Activated T-cell treated with anti-CD3 and anti-CD28 coated beads, Interleukin-2, amount 50 U/mL, for 24 hours (primary cell): ENCODE results near the gene APOBEC4.
"Not testable (repeated sequence)": the region's sequence is repeated elsewhere in the genome, so short reads cannot be mapped to it uniquely, and the experiment has no call there.

ENCODE experiments used
- DNase-seq: peaks from one replicate; pipeline ENCODE4 v3.0.0-alpha.2; 2020
- H3K27ac Mint-ChIP-seq: 2 replicates; pipeline ENCODE4 v1.8.0; 2020; ENCODE audit warnings: mild to moderate bottlenecking, mixed read lengths
- H3K27me3 Mint-ChIP-seq: 2 replicates; pipeline ENCODE4 v1.8.0; 2020; ENCODE audit warnings: mixed read lengths
- H3K36me3 Mint-ChIP-seq: 2 replicates; pipeline ENCODE4 v1.8.0; 2020; ENCODE audit warnings: low read depth, mixed read lengths
- H3K4me1 Mint-ChIP-seq: 2 replicates; pipeline ENCODE4 v1.8.0; 2020; ENCODE audit warnings: low read depth, mixed read lengths
- H3K4me3 Mint-ChIP-seq: 2 replicates; pipeline ENCODE4 v1.8.0; 2020; ENCODE audit warnings: mild to moderate bottlenecking, moderate library complexity, mixed read lengths
- H3K9me3 Mint-ChIP-seq: 2 replicates; pipeline ENCODE4 v1.8.0; 2020; ENCODE audit warnings: mixed read lengths

Gene APOBEC4

GRCh38 chr1:183634429-183635065 is 18.6 kb downstream of the APOBEC4 start:
- Mint-ChIP-seq H3K27ac (peak overlapping the region; percentile 100), H3K4me1 (peaks cover 44% of the 10 kb centered on the region)
- no peak for DNase-seq

GRCh38 chr1:183633676-183634343 is 19.3 kb downstream of the APOBEC4 start:
- DNase-seq: no peak
- Mint-ChIP-seq H3K36me3 (peaks cover 65% of the 10 kb centered on the region), H3K9me3 (no peaks in the 10 kb centered on the region), H3K4me1 (peaks cover 50% of the 10 kb centered on the region), H3K27ac (peak overlapping the region; percentile 100), H3K4me3 (peak overlapping the region; percentile 98), H3K27me3 (no peaks in the 10 kb centered on the region)

More at GRCh38 chr1:183634429-183635065, 18.6 kb downstream of the APOBEC4 start:
- H3K36me3 Mint-ChIP-seq: peaks cover 57% of the 10 kb centered on the region
- no peaks in the 10 kb centered on the region for H3K9me3 Mint-ChIP-seq
- no peaks in the 10 kb centered on the region for H3K27me3 Mint-ChIP-seq
- peak overlapping the region; percentile 98 for H3K4me3 Mint-ChIP-seq

DNA sequence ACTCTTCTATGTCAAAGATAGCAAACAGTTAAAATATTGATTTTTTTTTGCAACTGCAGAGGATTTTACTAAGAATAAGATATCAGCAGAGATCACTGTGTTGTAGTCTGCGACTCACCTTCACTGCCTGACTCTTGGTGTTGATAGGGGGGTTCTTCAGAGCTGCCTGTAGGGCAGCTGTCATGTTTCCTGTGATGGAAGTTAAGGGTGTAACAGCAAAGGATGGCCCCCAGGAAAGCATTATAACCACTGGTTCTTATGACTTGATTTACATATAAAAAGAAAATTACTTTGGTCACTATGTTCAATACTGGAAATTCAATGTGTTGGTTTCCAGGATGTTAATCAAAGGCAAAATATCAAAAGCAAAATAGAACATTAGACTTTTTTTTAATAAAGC is 20.2 kb downstream of the APOBEC4 start:
- Mint-ChIP-seq H3K27ac (peak overlapping the region; percentile 100), H3K27me3 (no peaks in the 10 kb centered on the region), H3K4me3 (peak overlapping the region; percentile 98), H3K36me3 (peaks cover 73% of the 10 kb centered on the region), H3K4me1 (peaks cover 58% of the 10 kb centered on the region), H3K9me3 (no peaks in the 10 kb centered on the region)
- DNase-seq: no peak

DNA sequence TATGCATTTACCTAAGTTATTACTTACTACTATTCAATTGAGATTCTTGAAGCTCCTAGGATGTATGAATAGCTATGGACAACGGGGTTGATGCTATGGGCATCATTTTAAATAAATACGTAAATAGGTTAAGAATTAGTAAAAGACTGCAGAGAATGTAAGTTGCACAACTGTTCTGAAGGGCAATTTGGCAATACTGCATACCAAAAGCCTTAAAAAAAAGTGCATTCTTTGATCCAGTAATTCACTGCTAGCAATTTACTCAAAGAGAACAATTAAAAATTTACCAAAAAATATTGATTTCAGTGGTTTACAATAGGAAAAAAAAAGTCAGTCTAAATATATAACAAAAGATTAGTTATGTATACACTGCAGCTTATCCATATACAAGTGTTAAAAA is 21.0 kb downstream of the APOBEC4 start:
- Mint-ChIP-seq H3K4me3 (peak overlapping the region; percentile 98), H3K36me3 (peaks cover 80% of the 10 kb centered on the region), H3K27ac (no peak overlapping the region), H3K9me3 (no peaks in the 10 kb centered on the region), H3K27me3 (no peaks in the 10 kb centered on the region), H3K4me1 (peaks cover 59% of the 10 kb centered on the region)
- DNase-seq: no peak

DNA sequence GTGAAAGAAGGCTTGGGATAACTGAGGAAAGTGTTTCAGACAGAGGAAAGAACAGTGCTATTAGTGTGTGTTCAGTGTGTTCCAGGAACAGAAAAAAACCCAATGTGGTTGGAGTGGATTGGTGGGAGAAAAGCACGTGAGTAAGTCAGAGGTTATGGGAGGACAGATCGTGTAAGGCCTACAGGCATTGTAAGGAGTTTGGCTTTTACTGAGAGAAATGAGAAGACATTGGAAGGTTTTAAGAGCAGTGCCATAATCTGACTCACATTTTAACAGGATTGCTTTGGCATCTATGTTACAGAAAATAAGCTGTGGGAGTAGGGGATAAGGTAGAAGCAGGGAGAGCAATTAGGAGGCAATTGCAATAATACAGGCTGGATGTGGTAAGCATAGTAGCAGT is 22.4 kb downstream of the APOBEC4 start:
- Mint-ChIP-seq H3K27me3 (no peaks in the 10 kb centered on the region), H3K4me3 (peak overlapping the region; percentile 31), H3K27ac (peak overlapping the region; percentile 81), H3K9me3 (no peaks in the 10 kb centered on the region), H3K36me3 (peaks cover 86% of the 10 kb centered on the region), H3K4me1 (peaks cover 52% of the 10 kb centered on the region)
- no peak for DNase-seq

DNA sequence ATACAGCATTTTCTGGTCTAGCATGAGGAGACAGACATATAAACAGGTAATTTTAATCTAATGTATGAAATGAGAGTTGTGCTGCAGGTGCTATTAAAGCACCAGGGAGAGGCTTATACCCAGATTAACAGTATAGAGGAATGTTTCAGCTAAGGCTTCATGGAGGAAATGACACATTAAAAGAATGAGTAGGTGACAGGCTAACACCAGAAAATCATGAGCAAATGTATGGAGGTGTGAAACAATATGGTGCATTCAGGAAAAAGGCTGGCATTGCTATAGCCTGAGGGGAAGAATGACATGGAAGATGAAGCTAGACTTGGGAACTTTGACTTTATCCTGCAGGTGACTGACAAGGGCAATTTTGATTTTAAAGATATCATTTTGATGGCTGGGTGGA is 24.6 kb downstream of the APOBEC4 start:
- Mint-ChIP-seq H3K36me3 (peaks cover 85% of the 10 kb centered on the region), H3K27me3 (no peaks in the 10 kb centered on the region), H3K9me3 (no peaks in the 10 kb centered on the region), H3K27ac (peak overlapping the region; percentile 88), H3K4me1 (peaks cover 50% of the 10 kb centered on the region), H3K4me3 (peak overlapping the region; percentile 2)
- DNase-seq: no peak

- H3K9me3 Mint-ChIP-seq, DNase-seq, H3K4me3 Mint-ChIP-seq, H3K27me3 Mint-ChIP-seq: not testable (repeated sequence)
- Mint-ChIP-seq H3K27ac (peak overlapping the region; percentile 72), H3K4me1 (peaks cover 41% of the 10 kb centered on the region), H3K36me3 (peaks cover 73% of the 10 kb centered on the region)
Observed at GRCh38 chr1:183626236-183626635, 26.9 kb downstream of the APOBEC4 start.

- Mint-ChIP-seq H3K9me3 (no peaks in the 10 kb centered on the region), H3K4me3 (no peak overlapping the region), H3K36me3 (peaks cover 44% of the 10 kb centered on the region), H3K27ac (peak overlapping the region; percentile 76), H3K4me1 (peaks cover 18% of the 10 kb centered on the region), H3K27me3 (no peaks in the 10 kb centered on the region)
- DNase-seq: peak; percentile 37
Observed at GRCh38 chr1:183622884-183623785, 30.0 kb downstream of the APOBEC4 start.

DNA sequence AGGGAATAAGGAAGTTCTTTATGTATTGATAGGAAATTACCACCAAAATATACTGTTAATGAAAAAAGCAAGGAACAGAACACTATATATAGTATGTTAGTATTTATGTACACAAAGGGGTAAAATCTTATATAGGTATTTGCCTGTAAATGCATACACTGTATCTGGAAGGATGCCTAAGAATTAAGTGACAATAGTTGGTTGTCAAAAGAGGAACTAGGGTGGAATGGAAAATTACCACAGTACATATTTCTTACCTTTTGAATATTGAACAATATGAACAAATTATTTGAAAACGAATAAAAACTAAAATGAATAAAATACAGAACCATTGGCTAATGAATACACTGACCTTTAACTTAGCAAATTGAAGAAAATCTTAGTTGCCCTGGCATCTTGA is 31.1 kb downstream of the APOBEC4 start:
- peaks cover 34% of the 10 kb centered on the region for H3K36me3 Mint-ChIP-seq
- H3K27me3 Mint-ChIP-seq: no peaks in the 10 kb centered on the region
- H3K27ac Mint-ChIP-seq: no peak overlapping the region
- H3K9me3 Mint-ChIP-seq: no peaks in the 10 kb centered on the region
- no peak overlapping the region for H3K4me3 Mint-ChIP-seq
- DNase-seq: no peak
- H3K4me1 Mint-ChIP-seq: peaks cover 14% of the 10 kb centered on the region

GRCh38 chr1:183620311-183620710 is 32.8 kb downstream of the APOBEC4 start:
- Mint-ChIP-seq H3K27me3 (no peaks in the 10 kb centered on the region), H3K9me3 (no peaks in the 10 kb centered on the region), H3K4me3 (no peak overlapping the region), H3K36me3 (peaks cover 19% of the 10 kb centered on the region), H3K27ac (no peak overlapping the region), H3K4me1 (peaks cover 9% of the 10 kb centered on the region)
- no peak for DNase-seq

- H3K9me3 Mint-ChIP-seq: no peaks in the 10 kb centered on the region
- H3K36me3 Mint-ChIP-seq: peaks cover 14% of the 10 kb centered on the region
- DNase-seq: no peak
- no peaks in the 10 kb centered on the region for H3K27me3 Mint-ChIP-seq
- H3K27ac Mint-ChIP-seq: no peak overlapping the region
- H3K4me3 Mint-ChIP-seq: no peak overlapping the region
- peaks cover 9% of the 10 kb centered on the region for H3K4me1 Mint-ChIP-seq
Observed at GRCh38 chr1:183619781-183620180, 33.3 kb downstream of the APOBEC4 start.

DNA sequence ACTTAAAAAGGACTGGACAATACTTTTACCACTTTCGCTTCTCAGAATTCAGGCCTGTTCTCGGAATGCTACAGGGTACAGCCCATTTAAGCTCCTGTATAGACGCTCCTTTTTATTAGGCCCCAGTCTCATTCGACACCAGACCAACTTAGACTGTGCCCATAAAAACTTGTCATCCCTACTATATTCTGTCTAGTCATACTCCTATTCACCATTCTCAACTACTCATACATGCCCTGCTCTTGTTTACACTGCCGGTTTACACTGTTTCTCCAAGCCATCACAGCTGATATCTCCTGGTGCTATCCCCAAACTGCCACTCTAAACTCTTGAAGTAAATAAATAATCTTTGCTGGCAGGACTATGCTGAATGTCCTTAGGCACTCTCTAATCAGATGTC is 34.9 kb downstream of the APOBEC4 start:
- H3K27me3 Mint-ChIP-seq, H3K36me3 Mint-ChIP-seq, H3K9me3 Mint-ChIP-seq, H3K4me1 Mint-ChIP-seq, H3K27ac Mint-ChIP-seq, DNase-seq, H3K4me3 Mint-ChIP-seq: not testable (repeated sequence)

GRCh38 chr1:183612975-183613374 is 40.1 kb downstream of the APOBEC4 start:
- H3K9me3 Mint-ChIP-seq, H3K4me3 Mint-ChIP-seq, H3K27me3 Mint-ChIP-seq, H3K4me1 Mint-ChIP-seq, H3K27ac Mint-ChIP-seq, DNase-seq, H3K36me3 Mint-ChIP-seq: not testable (repeated sequence)

- no peak for DNase-seq
- Mint-ChIP-seq H3K36me3 (no peaks in the 10 kb centered on the region), H3K9me3 (no peaks in the 10 kb centered on the region), H3K4me3 (no peak overlapping the region), H3K27ac (no peak overlapping the region), H3K27me3 (peaks cover 6% of the 10 kb centered on the region), H3K4me1 (peaks cover 5% of the 10 kb centered on the region)
Observed at GRCh38 chr1:183612407-183612806, 40.7 kb downstream of the APOBEC4 start.

DNA sequence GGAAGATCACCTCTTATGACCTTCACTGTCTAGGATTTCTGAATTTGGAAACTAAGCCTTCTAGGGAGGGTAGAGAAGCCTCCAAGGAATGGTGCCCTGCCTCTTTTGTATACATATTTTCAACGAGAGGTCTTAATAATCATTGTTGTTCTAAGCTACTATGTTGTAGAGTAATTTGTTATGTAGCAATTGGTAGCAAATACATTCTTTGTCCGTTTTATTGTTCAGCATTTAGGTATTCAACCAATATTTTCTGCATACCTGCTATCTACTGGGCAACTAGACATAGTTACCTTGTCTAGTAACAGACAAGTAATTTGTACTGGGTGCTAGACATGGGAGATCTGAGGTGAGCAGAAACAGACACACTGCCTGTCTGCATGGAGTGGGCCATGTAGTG is 42.1 kb downstream of the APOBEC4 start:
- H3K4me3 Mint-ChIP-seq: no peak overlapping the region
- H3K9me3 Mint-ChIP-seq: no peaks in the 10 kb centered on the region
- H3K36me3 Mint-ChIP-seq: no peaks in the 10 kb centered on the region
- peaks cover 6% of the 10 kb centered on the region for H3K4me1 Mint-ChIP-seq
- no peak overlapping the region for H3K27ac Mint-ChIP-seq
- peaks cover 6% of the 10 kb centered on the region for H3K27me3 Mint-ChIP-seq
- no peak for DNase-seq
